ENCODE data around the gene DNASE1L2.

DNA sequence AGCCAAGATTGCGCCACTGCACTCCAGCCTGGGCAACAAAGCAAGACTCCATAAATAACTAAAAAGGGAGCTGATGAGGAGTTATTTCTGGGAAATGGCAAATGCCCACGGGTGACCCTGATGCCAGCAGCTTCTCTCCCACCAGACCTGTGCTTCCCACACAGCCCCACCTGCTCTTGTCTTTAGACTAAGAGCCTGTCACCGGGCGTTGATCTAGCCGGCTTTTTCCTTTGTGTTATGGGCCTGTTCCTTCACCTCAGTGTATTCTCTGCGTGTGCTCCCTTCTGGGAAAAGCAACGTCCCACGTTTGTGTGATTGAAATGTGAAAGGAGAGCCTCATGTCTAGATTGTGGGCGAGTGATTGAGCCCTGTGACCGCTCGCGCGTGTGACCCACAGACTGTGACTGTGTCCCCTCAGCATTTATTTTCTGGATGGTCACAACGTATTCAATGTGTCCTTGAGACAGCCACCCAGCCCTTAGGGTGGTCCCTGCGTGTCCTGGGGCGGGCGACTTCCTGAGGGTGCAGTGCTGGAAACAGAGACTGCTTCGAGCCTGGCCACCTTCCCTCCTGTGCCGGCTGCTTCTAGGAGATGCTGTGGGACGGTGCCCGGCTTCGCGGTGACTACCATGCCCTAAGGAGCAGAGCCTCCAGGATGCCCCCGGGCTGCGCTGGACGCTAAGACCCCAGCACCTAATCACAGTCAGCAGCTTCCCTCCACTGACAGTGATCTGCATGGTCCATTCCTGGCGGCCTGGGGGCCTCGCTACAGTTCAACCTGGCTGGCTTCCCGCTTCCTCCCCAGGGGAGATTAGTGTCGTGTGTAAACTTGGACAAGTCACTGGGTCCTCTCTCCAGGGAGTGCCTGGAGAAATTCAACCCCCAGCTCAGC, 39.5 kb downstream of the DNASE1L2 start:
- no peak for TF ChIP-seq SUZ12 (IDR thresholded peaks at IDR 0.05; ENCODE audit: extremely low read depth, insufficient read depth, insufficient read length)
- TF ChIP-seq ZNF274 (IDR thresholded peaks at IDR 0.05; ENCODE audit: low read depth, low read length): no peak
- TF ChIP-seq YY1 (IDR thresholded peaks at IDR 0.05; ENCODE audit: insufficient read depth, insufficient read length): no peak

All from NT2/D1 (cell line).